GM19324 (cell line): Measurements from ENCODE around the gene LAG3.

Experiments used
- ATAC-seq: cut with Tn5 transposase; IDR thresholded peaks from one replicate; pipeline ENCODE4 v1.9.1; 2021; ENCODE audit warnings: mild to moderate bottlenecking, moderate library complexity; ENCODE audit not compliant: unreplicated experiment, low FRiP score

Gene LAG3

GRCh38 chr12:6821591-6822425 is 49.5 kb downstream of the LAG3 start, which contains the start of gene GPR162:
TSS of gene GPR162 (plus strand) at chr12:6821821. CDS start at chr12:6823899, 2,078 bp downstream.
- no peak for ATAC-seq

GRCh38 chr12:6822426-6823135 is 50.3 kb downstream of the LAG3 start:
- ATAC-seq, result no peak

- no peak for ATAC-seq
These were observed 51.1 kb downstream of the LAG3 start for GRCh38 chr12:6823182-6824084.

GRCh38 chr12:6824085-6824775 is 51.9 kb downstream of the LAG3 start:
- no peak for ATAC-seq

GRCh38 chr12:6824901-6825381 is 52.6 kb downstream of the LAG3 start:
- ATAC-seq, result no peak

GRCh38 chr12:6825398-6826124 is 53.2 kb downstream of the LAG3 start:
- ATAC-seq, result no peak

GRCh38 chr12:6826125-6826733 is 53.9 kb downstream of the LAG3 start:
- no peak for ATAC-seq

- no peak for ATAC-seq
These were observed 54.6 kb downstream of the LAG3 start for GRCh38 chr12:6826734-6827436.

- ATAC-seq, result no peak
These were observed 55.2 kb downstream of the LAG3 start for GRCh38 chr12:6827437-6827911.
